ENCODE data around the gene PLA2G2F. TPM values are rescaled to one million over a fixed set of nuclear protein-coding genes. Genes with fewer than 3 reads are reported as not detected.

The PLA2G2F gene
- total RNA-seq, 1 donor: not detected

DNA sequence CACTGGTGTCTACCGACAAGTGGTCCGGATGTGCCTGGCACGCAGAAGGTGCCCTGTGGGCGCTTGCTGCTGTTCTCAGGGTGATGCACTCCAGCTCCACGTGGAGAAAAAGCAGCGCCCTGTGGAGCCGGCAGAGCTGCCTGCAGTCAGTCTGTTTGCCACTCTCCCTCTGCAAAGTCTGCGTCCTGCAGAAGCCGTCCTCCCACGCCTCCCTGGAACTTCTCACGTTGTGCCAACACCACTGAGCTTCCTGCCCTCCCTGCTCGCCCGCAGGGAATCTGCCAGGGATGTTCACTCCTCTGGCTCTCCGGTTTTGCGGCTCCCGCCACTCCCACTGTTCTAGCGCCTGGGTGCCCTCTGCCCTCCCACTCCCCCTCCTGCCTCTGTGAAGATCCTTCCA, 26.9 kb downstream of the PLA2G2F start:
- H3K4me2 ChIP-seq (ENCODE audit: insufficient read depth, low read length): no peak overlapping the region
- H3K9me3 ChIP-seq (ENCODE audit: low read depth, low read length): peaks cover under 1% of the 10 kb centered on the region
- TF ChIP-seq, protein P1, sequence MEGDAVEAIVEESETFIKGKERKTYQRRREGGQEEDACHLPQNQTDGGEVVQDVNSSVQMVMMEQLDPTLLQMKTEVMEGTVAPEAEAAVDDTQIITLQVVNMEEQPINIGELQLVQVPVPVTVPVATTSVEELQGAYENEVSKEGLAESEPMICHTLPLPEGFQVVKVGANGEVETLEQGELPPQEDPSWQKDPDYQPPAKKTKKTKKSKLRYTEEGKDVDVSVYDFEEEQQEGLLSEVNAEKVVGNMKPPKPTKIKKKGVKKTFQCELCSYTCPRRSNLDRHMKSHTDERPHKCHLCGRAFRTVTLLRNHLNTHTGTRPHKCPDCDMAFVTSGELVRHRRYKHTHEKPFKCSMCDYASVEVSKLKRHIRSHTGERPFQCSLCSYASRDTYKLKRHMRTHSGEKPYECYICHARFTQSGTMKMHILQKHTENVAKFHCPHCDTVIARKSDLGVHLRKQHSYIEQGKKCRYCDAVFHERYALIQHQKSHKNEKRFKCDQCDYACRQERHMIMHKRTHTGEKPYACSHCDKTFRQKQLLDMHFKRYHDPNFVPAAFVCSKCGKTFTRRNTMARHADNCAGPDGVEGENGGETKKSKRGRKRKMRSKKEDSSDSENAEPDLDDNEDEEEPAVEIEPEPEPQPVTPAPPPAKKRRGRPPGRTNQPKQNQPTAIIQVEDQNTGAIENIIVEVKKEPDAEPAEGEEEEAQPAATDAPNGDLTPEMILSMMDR (IDR thresholded peaks at IDR 0.05; ENCODE audit: extremely low read depth, low read depth, low read length): no peak
- no peak overlapping the region for H3K27ac ChIP-seq (ENCODE audit: low read depth, low read length)
- no peak for DNase-seq (ENCODE audit: insufficient read length, low spot score, missing footprints)
- H3K36me3 ChIP-seq (ENCODE audit: insufficient read depth, low read length): no peaks in the 10 kb centered on the region
- H3K4me1 ChIP-seq (ENCODE audit: insufficient read depth, low read length): peaks cover 2% of the 10 kb centered on the region
- no peaks in the 10 kb centered on the region for H3K79me2 ChIP-seq (ENCODE audit: insufficient read depth, low read length)
- no peak overlapping the region for H2AFZ ChIP-seq (ENCODE audit: low read length)
- no peak overlapping the region for H3K4me3 ChIP-seq (ENCODE audit: insufficient read depth, low read length)
- H4K20me1 ChIP-seq (ENCODE audit: insufficient read depth, low read length): no peaks in the 10 kb centered on the region
- H3K27me3 ChIP-seq (ENCODE audit: insufficient read depth, low read length): peaks cover 8% of the 10 kb centered on the region

DNA sequence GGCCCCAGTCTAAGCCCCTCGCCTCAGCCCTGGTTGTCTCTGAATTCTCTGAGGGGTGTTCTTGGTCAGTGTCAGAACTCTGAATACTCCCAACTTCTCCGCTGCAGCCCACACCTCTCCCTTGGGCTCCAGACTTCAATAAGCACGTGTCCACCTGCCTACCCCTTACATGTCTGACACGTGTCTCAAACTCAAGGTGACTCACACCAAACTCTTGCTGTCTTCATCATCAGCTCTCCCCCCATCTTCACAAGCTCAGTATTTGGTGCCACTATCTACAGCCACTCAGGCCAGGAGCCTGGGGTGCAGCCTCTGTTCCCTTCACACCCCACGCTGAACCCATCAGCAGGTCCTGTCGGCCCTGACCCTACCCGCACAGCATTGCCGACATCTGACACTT, 28.0 kb downstream of the PLA2G2F start:
- TF ChIP-seq, protein P1 (IDR thresholded peaks at IDR 0.05; ENCODE audit: extremely low read depth, low read depth, low read length): no peak
- no peak for DNase-seq (ENCODE audit: insufficient read length, low spot score, missing footprints)
- Histone ChIP-seq H3K4me3 (ENCODE audit: insufficient read depth, low read length) (no peak overlapping the region), H3K4me2 (ENCODE audit: insufficient read depth, low read length) (no peak overlapping the region), H2AFZ (ENCODE audit: low read length) (no peak overlapping the region), H3K27ac (ENCODE audit: low read depth, low read length) (no peak overlapping the region), H3K27me3 (ENCODE audit: insufficient read depth, low read length) (peaks cover 10% of the 10 kb centered on the region), H3K79me2 (ENCODE audit: insufficient read depth, low read length) (no peaks in the 10 kb centered on the region), H3K36me3 (ENCODE audit: insufficient read depth, low read length) (no peaks in the 10 kb centered on the region), H3K4me1 (ENCODE audit: insufficient read depth, low read length) (peaks cover 2% of the 10 kb centered on the region), H3K9me3 (ENCODE audit: low read depth, low read length) (no peaks in the 10 kb centered on the region), H4K20me1 (ENCODE audit: insufficient read depth, low read length) (no peaks in the 10 kb centered on the region)

DNA sequence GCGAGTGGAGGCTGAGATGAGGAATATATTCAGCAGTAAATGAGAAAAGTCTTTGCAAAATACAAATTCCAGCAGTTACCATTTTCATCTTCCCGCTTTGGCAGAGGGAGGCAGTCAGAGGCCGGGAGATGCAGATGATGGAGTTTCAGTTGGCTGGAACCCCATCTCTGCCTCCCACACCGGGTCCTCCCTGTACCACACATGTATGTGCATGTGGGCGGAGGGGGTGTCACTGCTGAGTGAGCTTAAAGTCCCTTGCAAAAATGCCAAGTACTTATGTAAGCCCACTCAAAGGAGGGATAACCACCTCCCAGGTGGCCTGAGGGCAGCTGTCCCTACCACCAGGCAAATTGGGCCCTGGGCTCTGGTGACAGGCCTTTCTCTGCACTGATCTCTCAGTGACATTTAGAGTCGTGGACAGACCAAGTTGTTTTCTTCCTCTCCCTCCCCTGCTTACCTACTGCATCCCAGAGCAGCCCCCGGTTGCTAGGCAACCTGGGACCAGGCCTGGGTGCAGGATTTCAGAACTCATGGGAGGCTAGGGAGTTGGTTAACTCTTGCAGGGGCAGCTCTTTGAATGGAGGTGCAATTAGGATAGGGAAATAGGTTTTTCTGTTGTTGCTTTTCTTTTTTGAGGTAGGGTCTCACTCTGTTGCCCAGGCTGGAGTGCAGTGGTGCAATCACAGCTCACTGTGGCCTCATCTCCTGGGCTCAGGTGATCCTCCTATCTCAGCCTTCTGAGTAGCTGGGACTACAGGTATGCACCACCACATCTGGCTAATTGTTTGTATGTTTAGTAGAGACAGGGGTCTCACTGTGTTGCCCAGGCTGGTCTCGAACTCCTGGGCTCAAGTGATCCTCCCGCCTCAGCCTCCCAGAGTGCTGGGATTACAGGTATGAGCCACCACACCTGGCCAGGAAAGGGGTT, 29.7 kb downstream of the PLA2G2F start:
- Histone ChIP-seq H4K20me1 (ENCODE audit: insufficient read depth, low read length) (no peaks in the 10 kb centered on the region), H3K9me3 (ENCODE audit: low read depth, low read length) (no peaks in the 10 kb centered on the region), H2AFZ (ENCODE audit: low read length) (no peak overlapping the region), H3K79me2 (ENCODE audit: insufficient read depth, low read length) (no peaks in the 10 kb centered on the region), H3K4me3 (ENCODE audit: insufficient read depth, low read length) (no peak overlapping the region), H3K4me1 (ENCODE audit: insufficient read depth, low read length) (peaks cover 2% of the 10 kb centered on the region), H3K36me3 (ENCODE audit: insufficient read depth, low read length) (no peaks in the 10 kb centered on the region), H3K4me2 (ENCODE audit: insufficient read depth, low read length) (no peak overlapping the region), H3K27ac (ENCODE audit: low read depth, low read length) (no peak overlapping the region), H3K27me3 (ENCODE audit: insufficient read depth, low read length) (peaks cover 6% of the 10 kb centered on the region)
- no peak for DNase-seq (ENCODE audit: insufficient read length, low spot score, missing footprints)
- TF ChIP-seq, protein P1 (IDR thresholded peaks at IDR 0.05; ENCODE audit: extremely low read depth, low read depth, low read length): no peak

DNA sequence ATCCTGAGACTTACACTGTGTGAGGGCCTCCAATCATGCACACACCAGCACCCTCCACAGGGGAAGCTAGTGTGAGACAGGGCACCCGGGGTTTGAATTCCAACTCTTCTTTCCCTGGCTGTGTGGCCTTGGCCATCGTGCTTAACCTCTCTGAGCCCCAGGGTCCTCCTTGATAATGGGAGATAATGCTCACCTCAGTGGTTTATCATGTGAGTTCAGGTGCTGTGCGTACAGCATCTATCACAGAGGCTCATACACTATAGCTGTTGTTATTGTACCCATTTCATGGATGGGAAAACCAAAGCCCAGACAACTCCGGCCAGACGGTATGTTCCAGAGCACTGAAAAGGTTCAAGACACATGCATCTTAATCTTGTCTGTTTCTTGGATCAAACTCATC, 30.8 kb downstream of the PLA2G2F start:
- H3K27ac ChIP-seq (ENCODE audit: low read depth, low read length): no peak overlapping the region
- peaks cover 6% of the 10 kb centered on the region for H3K27me3 ChIP-seq (ENCODE audit: insufficient read depth, low read length)
- no peaks in the 10 kb centered on the region for H3K4me1 ChIP-seq (ENCODE audit: insufficient read depth, low read length)
- no peak overlapping the region for H2AFZ ChIP-seq (ENCODE audit: low read length)
- no peak overlapping the region for H3K4me3 ChIP-seq (ENCODE audit: insufficient read depth, low read length)
- TF ChIP-seq, protein P1 (IDR thresholded peaks at IDR 0.05; ENCODE audit: extremely low read depth, low read depth, low read length): no peak
- H3K9me3 ChIP-seq (ENCODE audit: low read depth, low read length): no peaks in the 10 kb centered on the region
- H3K79me2 ChIP-seq (ENCODE audit: insufficient read depth, low read length): no peaks in the 10 kb centered on the region
- H4K20me1 ChIP-seq (ENCODE audit: insufficient read depth, low read length): no peaks in the 10 kb centered on the region
- no peak overlapping the region for H3K4me2 ChIP-seq (ENCODE audit: insufficient read depth, low read length)
- no peak for DNase-seq (ENCODE audit: insufficient read length, low spot score, missing footprints)
- no peaks in the 10 kb centered on the region for H3K36me3 ChIP-seq (ENCODE audit: insufficient read depth, low read length)

Measured in osteoblast (primary cell).